Measurements from ENCODE around the gene ACOX1. TPM values are rescaled to one million over a fixed set of nuclear protein-coding genes. Genes with fewer than 3 reads are reported as not detected.

ACOX1 gene
- polyA plus RNA-seq, 1 of the 3 experiments (the other 2 are of a cell fraction), result 21.5 TPM

DNA sequence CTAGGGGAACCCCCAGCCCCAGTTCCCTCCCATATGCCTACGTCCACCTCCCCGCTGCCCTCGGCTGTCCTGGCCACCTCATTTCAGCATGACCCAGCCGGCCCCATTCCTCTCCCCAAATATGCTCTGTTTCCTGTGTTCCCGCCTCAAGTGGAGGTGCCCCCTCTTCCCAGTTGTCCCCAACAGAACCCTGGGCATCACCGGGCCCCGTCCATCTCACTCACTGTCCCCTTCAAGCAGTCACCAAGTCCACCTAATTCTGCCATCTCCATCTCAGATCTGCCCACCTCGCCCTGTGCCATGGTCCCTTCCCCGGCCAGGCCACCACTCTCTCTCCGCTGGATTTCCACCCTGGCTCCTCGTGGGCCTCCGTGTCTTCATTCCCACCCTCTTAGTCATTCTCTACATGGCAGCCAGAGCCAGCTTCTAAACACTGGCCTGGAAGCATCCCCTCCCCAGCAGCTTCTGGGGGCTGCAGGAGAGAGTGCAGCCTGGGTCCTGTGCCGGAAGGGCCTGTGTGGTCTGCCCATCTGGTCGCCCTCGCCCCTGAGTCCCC, 34.5 kb upstream of the ACOX1 start:
- ChIA-PET POLR2A (interaction anchor here (0.6 to 1.4 kb wide), 5 partner anchors 23 to 233 kb away, joined by 3 to 5 read pairs (median 4); partner anchors contain the start of genes MRPL38 and TRIM47), CTCF (interaction anchor here (0.6 to 14.6 kb wide), 74 partner anchors 10 to 385 kb away, joined by 3 to 231 read pairs (median 6); partner anchors contain the start of genes CDK3, EXOC7, GALR2 and MRPL38)
- Histone ChIP-seq H3K9ac (no peak overlapping the region), H3K27ac (ENCODE audit: low read depth in 2 of 2, low read length in 1 of 2) (no peak overlapping the region), H3K9me3 (no peaks in the 10 kb centered on the region), H3K79me2 (ENCODE audit: insufficient read depth) (no peaks in the 10 kb centered on the region), H3K4me2 (peak overlapping the region; percentile 15; the same call in 1 of the 2 replicates), H3K36me3 (replicated peaks in 1 of 2; ENCODE audit: control insufficient read depth in 1 of 2, insufficient read depth in 2 of 2, low read length in 1 of 2) (no peaks in the 10 kb centered on the region), H3F3A (replicated peaks; ENCODE audit: insufficient read depth) (no peaks in the 10 kb centered on the region), H2AFZ (ENCODE audit: low read depth) (peak overlapping the region; percentile 58; the same call in 1 of the 2 replicates), H3K9me2 (no peaks in the 10 kb centered on the region), H3K4me1 (ENCODE audit: control insufficient read depth in 1 of 2, insufficient read depth in 2 of 2, low read depth in 1 of 2, low read length in 1 of 2) (peaks cover 10 to 13% of the 10 kb centered on the region in 2 experiments; a peak in 2 of 4 replicates), H3K4me3 (ENCODE audit: low read depth in 2 of 2, low read length in 1 of 2) (no peak overlapping the region), H4K20me1 (ENCODE audit: insufficient read depth) (no peaks in the 10 kb centered on the region), H3K27me3 (ENCODE audit: insufficient read depth) (no peaks in the 10 kb centered on the region)
- 69% methylated on average over 15 of the region's 15 CpGs for WGBS (ENCODE audit: low lambda C conversion rate)
- TF ChIP-seq, protein P1, sequence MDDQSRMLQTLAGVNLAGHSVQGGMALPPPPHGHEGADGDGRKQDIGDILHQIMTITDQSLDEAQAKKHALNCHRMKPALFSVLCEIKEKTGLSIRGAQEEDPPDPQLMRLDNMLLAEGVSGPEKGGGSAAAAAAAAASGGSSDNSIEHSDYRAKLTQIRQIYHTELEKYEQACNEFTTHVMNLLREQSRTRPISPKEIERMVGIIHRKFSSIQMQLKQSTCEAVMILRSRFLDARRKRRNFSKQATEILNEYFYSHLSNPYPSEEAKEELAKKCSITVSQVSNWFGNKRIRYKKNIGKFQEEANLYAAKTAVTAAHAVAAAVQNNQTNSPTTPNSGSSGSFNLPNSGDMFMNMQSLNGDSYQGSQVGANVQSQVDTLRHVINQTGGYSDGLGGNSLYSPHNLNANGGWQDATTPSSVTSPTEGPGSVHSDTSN (IDR thresholded peaks at IDR 0.05), result no peak
- TF ChIP-seq MXI1 (IDR thresholded peaks at IDR 0.05; ENCODE audit: low read depth, low read length), result no peak
- no peak for TF ChIP-seq TCF12 (IDR thresholded peaks at IDR 0.05)
- no peak for TF ChIP-seq GATA2 (CRISPR knock-in tag; IDR thresholded peaks at IDR 0.05)
- no peak for TF ChIP-seq FOSL2 (IDR thresholded peaks at IDR 0.05; ENCODE audit: borderline replicate concordance, low read depth)
- no peak for TF ChIP-seq SIN3A (IDR thresholded peaks at IDR 0.05; ENCODE audit: borderline replicate concordance, low read depth, low read length)
- TF ChIP-seq ELF1 (IDR thresholded peaks at IDR 0.05), result no peak
- TF ChIP-seq, protein P2, sequence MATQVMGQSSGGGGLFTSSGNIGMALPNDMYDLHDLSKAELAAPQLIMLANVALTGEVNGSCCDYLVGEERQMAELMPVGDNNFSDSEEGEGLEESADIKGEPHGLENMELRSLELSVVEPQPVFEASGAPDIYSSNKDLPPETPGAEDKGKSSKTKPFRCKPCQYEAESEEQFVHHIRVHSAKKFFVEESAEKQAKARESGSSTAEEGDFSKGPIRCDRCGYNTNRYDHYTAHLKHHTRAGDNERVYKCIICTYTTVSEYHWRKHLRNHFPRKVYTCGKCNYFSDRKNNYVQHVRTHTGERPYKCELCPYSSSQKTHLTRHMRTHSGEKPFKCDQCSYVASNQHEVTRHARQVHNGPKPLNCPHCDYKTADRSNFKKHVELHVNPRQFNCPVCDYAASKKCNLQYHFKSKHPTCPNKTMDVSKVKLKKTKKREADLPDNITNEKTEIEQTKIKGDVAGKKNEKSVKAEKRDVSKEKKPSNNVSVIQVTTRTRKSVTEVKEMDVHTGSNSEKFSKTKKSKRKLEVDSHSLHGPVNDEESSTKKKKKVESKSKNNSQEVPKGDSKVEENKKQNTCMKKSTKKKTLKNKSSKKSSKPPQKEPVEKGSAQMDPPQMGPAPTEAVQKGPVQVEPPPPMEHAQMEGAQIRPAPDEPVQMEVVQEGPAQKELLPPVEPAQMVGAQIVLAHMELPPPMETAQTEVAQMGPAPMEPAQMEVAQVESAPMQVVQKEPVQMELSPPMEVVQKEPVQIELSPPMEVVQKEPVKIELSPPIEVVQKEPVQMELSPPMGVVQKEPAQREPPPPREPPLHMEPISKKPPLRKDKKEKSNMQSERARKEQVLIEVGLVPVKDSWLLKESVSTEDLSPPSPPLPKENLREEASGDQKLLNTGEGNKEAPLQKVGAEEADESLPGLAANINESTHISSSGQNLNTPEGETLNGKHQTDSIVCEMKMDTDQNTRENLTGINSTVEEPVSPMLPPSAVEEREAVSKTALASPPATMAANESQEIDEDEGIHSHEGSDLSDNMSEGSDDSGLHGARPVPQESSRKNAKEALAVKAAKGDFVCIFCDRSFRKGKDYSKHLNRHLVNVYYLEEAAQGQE (IDR thresholded peaks at IDR 0.05; ENCODE audit: low read depth, low read length), result no peak
- TF ChIP-seq TEAD4 (IDR thresholded peaks at IDR 0.05; ENCODE audit: borderline replicate concordance, insufficient read depth), result no peak
- TF ChIP-seq, protein P3, sequence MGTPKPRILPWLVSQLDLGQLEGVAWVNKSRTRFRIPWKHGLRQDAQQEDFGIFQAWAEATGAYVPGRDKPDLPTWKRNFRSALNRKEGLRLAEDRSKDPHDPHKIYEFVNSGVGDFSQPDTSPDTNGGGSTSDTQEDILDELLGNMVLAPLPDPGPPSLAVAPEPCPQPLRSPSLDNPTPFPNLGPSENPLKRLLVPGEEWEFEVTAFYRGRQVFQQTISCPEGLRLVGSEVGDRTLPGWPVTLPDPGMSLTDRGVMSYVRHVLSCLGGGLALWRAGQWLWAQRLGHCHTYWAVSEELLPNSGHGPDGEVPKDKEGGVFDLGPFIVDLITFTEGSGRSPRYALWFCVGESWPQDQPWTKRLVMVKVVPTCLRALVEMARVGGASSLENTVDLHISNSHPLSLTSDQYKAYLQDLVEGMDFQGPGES (IDR thresholded peaks at IDR 0.05; ENCODE audit: low read depth, low read length), result no peak
- TF ChIP-seq, protein P4, sequence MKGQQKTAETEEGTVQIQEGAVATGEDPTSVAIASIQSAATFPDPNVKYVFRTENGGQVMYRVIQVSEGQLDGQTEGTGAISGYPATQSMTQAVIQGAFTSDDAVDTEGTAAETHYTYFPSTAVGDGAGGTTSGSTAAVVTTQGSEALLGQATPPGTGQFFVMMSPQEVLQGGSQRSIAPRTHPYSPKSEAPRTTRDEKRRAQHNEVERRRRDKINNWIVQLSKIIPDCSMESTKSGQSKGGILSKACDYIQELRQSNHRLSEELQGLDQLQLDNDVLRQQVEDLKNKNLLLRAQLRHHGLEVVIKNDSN (IDR thresholded peaks at IDR 0.05; ENCODE audit: borderline replicate concordance, low read depth), result no peak
- no peak for TF ChIP-seq GABPA (IDR thresholded peaks at IDR 0.05; ENCODE audit: low read depth)
- TF ChIP-seq FOXJ3 (CRISPR knock-in tag; IDR thresholded peaks at IDR 0.05), result no peak
- TF ChIP-seq JUND (IDR thresholded peaks at IDR 0.05), result no peak
- TF ChIP-seq RXRA (IDR thresholded peaks at IDR 0.05; ENCODE audit: borderline replicate concordance, low read depth), result no peak
- TF ChIP-seq, protein P5, sequence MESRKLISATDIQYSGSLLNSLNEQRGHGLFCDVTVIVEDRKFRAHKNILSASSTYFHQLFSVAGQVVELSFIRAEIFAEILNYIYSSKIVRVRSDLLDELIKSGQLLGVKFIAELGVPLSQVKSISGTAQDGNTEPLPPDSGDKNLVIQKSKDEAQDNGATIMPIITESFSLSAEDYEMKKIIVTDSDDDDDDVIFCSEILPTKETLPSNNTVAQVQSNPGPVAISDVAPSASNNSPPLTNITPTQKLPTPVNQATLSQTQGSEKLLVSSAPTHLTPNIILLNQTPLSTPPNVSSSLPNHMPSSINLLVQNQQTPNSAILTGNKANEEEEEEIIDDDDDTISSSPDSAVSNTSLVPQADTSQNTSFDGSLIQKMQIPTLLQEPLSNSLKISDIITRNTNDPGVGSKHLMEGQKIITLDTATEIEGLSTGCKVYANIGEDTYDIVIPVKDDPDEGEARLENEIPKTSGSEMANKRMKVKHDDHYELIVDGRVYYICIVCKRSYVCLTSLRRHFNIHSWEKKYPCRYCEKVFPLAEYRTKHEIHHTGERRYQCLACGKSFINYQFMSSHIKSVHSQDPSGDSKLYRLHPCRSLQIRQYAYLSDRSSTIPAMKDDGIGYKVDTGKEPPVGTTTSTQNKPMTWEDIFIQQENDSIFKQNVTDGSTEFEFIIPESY (IDR thresholded peaks at IDR 0.05; ENCODE audit: borderline replicate concordance, low read depth), result no peak
- no peak for TF ChIP-seq CHD2 (IDR thresholded peaks at IDR 0.05; ENCODE audit: low read length, partially characterized antibody)
- TF ChIP-seq RCOR1 (IDR thresholded peaks at IDR 0.05; ENCODE audit: low read length), result no peak
- no peak for TF ChIP-seq SMC3 (IDR thresholded peaks at IDR 0.05; ENCODE audit: low read depth, low read length)
- DNase-seq, result no peak

Data from SK-N-SH (cell line).